Ishikawa (cell line): ENCODE results near the gene SAPCD1.

ENCODE experiments used
- CEBPB ChIP-seq: IDR thresholded peaks from 2 replicates; pipeline ENCODE4 v1.6.1; 2012
- CREB1 ChIP-seq: IDR thresholded peaks from 2 replicates; pipeline ENCODE4 v1.6.1; 2012; ENCODE audit warnings: low read depth
- EGR1 ChIP-seq: IDR thresholded peaks from 2 replicates; pipeline ENCODE4 v1.6.1; 2012
- EP300 ChIP-seq: IDR thresholded peaks from 2 replicates; pipeline ENCODE4 v1.6.1; 2012; ENCODE audit warnings: borderline replicate concordance
- FOXM1 ChIP-seq: IDR thresholded peaks from 2 replicates; pipeline ENCODE4 v1.6.1; 2012; ENCODE audit warnings: low read depth, borderline replicate concordance
- MAX ChIP-seq: IDR thresholded peaks from 2 replicates; pipeline ENCODE4 v1.6.1; 2012
- NFIC ChIP-seq: IDR thresholded peaks from 2 replicates; pipeline ENCODE4 v1.6.1; 2012
- RAD21 ChIP-seq: IDR thresholded peaks from 2 replicates; pipeline ENCODE4 v1.6.1; 2012; ENCODE audit warnings: low read depth
- REST ChIP-seq: IDR thresholded peaks from 2 replicates; pipeline ENCODE4 v1.6.1; 2012; ENCODE audit warnings: low read depth, mild to moderate bottlenecking
- TAF1 ChIP-seq: IDR thresholded peaks from 2 replicates; pipeline ENCODE4 v1.6.1; 2012; ENCODE audit warnings: low read depth, mild to moderate bottlenecking
- TCF12 ChIP-seq: IDR thresholded peaks from 2 replicates; pipeline ENCODE4 v1.6.1; 2012; ENCODE audit warnings: low read depth
- TEAD4 ChIP-seq: IDR thresholded peaks from 2 replicates; pipeline ENCODE4 v1.6.1; 2012
- USF1 ChIP-seq: IDR thresholded peaks from 2 replicates; pipeline ENCODE4 v1.6.1; 2012
- YY1 ChIP-seq: IDR thresholded peaks from 2 replicates; pipeline ENCODE4 v1.6.1; 2012; ENCODE audit warnings: low read depth
- ZBTB7A ChIP-seq: IDR thresholded peaks from 2 replicates; pipeline ENCODE4 v1.6.1; 2012; ENCODE audit warnings: low read depth

Gene SAPCD1

GRCh38 chr6:31721351-31722020, 41.0 kb upstream of the SAPCD1 start, which contains the start of gene LY6G6C:
TSS of gene LY6G6C (minus strand) at chr6:31721746. CDS start at chr6:31721679, 67 bp downstream.
- TF ChIP-seq EGR1 (no peak), ZBTB7A (no peak), EP300 (no peak), MAX (no peak), TEAD4 (no peak), TAF1 (no peak), YY1 (no peak), REST (no peak), TCF12 (no peak), FOXM1 (no peak)

- TF ChIP-seq ZBTB7A: no peak
- TF ChIP-seq USF1: no peak
- no peak for TF ChIP-seq MAX
- TF ChIP-seq EGR1: no peak
- no peak for TF ChIP-seq YY1
- TF ChIP-seq CEBPB: no peak
- TF ChIP-seq RAD21: no peak
- TF ChIP-seq TAF1: no peak
- TF ChIP-seq TEAD4: no peak
- no peak for TF ChIP-seq EP300
- no peak for TF ChIP-seq CREB1
- TF ChIP-seq NFIC: no peak
- no peak for TF ChIP-seq TCF12
Measured at GRCh38 chr6:31722173-31722572, 40.3 kb upstream of the SAPCD1 start.

- no peak for TF ChIP-seq ZBTB7A
Measured at GRCh38 chr6:31723245-31723979, 39.0 kb upstream of the SAPCD1 start, which contains the start of gene MPIG6B. TSS of gene MPIG6B (plus strand) at chr6:31723373. CDS start at chr6:31723384, 11 bp downstream.

GRCh38 chr6:31723980-31724691, 38.3 kb upstream of the SAPCD1 start:
- TF ChIP-seq FOXM1 (no peak), TCF12 (no peak), MAX (no peak), CEBPB (no peak), REST (no peak), ZBTB7A (no peak), TAF1 (no peak), TEAD4 (no peak), NFIC (no peak), CREB1 (no peak), EGR1 (no peak), RAD21 (no peak), USF1 (no peak), YY1 (no peak), EP300 (no peak)
